ENCODE measurements around the gene PLXDC2.
"Not testable (repeated sequence)": the region's sequence is repeated elsewhere in the genome, so short reads cannot be mapped to it uniquely, and the experiment has no call there.

The PLXDC2 gene

DNA sequence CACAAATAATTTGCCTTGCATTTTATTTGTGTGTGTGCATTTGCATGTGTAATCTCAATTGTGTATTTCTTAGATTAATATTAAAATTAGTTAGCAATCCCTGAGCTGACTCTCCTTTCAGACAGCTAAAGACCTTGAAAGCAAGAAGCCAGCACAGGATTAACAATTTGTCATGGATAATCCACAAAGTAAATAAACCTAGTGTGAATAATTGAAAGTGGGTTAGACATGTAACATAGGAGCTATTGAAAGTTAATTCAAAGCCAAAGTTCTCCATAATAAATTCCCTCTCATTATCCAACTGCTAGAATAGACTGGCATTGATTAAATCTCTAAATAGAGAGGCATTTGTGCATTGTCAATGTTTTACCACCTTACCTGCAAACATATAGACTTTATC lies 326.1 kb downstream of the PLXDC2 start:
- DNase-seq, result no peak

DNA sequence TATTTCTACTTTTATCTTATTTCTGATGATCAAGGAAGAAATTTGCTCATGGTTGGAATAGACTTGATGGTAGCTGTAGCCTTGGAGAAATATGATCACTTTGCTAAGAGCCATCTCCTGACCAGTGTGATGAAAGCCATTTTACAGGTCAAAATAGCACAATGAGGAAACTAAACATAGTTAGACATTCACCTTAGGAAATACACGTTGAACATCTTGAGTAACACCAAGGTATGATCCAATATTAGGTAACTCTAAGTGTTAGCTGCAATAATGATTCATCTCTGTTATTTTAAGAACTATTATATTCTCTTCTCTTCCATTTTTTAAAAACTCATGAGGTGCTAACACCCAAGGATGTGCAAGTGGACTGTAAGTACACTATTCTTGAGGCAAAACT lies 328.0 kb downstream of the PLXDC2 start:
- no peak for DNase-seq

DNA sequence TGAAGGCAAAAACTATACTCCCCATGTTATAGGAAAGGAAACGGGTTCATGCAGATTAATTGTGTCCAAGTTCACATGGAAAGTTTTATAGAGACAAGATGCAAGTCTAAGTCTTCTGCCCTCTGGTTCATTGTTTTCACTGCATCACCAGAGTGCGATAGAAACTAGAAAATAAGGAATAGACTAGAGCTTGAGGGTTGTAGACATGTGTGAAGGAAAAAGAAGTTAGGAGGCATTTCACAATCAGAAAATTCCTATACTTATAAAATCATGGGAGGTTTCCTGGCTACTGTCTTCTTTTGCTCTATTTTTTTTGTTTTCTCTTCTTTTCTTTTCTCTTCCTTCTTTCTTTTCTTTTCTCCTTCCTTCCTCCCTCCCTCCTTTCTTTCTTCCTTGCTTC lies 329.8 kb downstream of the PLXDC2 start:
- DNase-seq, result no peak

DNA sequence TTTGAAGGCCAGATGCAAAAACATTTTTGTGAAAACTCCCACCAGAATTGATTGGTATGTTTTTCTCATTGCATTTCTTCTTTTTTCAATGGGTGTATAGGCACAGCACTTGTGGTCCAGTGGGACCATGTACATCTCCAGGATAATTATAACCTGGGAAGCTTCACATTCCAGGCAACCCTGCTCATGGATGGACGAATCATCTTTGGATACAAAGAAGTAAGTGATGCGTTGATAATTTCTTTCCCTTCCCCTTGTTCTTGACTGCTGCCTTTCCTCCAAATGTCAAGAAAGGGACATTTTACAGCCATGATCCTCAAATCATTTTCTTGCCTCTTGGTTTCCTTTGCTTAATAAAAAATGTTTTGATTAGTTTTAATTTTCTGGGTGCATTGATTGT lies 331.5 kb downstream of the PLXDC2 start:
- DNase-seq, result no peak

GRCh38 chr10:20156511-20156910 lies 340.3 kb downstream of the PLXDC2 start:
- no peak for DNase-seq

DNA sequence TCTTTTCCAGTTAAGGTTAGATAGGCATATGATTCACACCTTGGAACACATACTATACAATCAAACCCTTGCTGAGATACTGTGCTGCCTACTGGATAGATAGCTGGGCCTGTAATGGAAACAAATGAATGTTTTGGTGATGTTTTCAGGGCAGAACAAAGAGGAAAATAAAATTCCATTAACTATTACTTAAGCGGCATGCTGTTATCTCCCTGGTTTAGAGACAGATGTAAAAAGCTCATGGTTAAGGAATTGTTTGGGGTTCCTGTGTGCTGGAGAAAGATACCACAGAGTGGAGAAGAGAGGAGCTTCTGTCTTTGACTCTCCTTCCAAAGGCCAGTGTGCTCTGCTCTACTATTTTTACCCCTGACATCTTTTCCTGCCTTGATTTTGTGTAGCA lies 341.1 kb downstream of the PLXDC2 start:
- DNase-seq, result no peak

DNA sequence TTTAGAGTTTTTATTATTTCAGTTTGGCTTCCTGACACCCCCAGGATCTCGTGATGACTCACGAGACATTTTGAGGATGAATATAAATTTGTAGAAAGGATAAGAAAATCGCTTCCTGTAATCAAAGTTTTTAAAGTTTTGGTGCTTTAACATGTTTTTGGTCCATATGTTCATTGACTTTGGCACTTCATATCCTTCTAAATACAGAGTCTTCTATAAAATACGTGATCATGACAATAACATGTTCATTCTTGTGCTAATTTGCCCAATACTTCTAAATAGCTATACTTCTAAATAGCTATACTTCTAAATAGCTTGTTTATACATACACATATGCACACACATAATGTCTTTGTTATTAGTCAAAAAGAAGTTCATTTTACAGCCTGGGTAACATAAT lies 341.9 kb downstream of the PLXDC2 start:
- no peak for DNase-seq

GRCh38 chr10:20162123-20162522 lies 345.9 kb downstream of the PLXDC2 start:
- no peak for DNase-seq

- no peak for DNase-seq
Measured at GRCh38 chr10:20166096-20166675, 350.0 kb downstream of the PLXDC2 start.

- DNase-seq, result no peak
Measured at GRCh38 chr10:20170661-20171060, 354.4 kb downstream of the PLXDC2 start.

DNA sequence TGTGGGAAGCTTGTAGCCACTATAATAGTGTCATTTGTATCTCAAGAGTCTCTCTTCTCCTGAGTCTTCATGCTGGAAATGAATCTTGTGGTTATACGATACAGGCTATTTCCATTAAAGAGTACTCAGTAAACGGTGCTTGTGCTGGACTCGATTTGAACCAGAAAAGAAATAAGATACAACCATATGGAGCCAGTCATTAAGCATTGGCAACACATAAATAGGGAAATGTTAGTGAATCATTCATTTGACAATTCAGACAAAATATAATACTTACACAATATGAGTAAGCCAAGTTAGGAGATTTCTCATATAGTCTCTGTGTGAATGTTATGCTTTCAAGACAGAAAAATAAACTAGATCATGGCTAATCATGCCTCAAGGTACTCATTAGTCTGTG lies 356.8 kb downstream of the PLXDC2 start:
- no peak for DNase-seq

- no peak for DNase-seq
Measured at GRCh38 chr10:20175719-20176118, 359.5 kb downstream of the PLXDC2 start.

DNA sequence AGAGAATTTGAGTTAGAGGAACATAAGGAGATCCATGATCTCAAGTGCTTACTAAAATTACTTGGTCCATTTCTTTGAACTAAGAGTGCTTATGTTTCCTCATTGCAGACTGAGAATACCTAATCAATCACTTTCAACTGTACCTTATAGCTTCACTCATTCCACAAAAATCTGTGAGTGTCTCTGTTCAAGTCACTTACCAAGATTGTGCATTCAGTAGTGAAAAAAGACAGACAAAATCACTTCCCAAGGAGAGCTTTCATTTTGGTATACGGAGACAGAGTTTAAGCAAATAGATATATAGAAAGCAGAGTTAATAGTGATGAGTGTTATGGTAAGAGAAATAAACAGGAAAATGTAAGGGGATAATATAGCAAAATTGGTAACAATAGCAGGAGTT lies 364.5 kb downstream of the PLXDC2 start:
- DNase-seq, result no peak

DNA sequence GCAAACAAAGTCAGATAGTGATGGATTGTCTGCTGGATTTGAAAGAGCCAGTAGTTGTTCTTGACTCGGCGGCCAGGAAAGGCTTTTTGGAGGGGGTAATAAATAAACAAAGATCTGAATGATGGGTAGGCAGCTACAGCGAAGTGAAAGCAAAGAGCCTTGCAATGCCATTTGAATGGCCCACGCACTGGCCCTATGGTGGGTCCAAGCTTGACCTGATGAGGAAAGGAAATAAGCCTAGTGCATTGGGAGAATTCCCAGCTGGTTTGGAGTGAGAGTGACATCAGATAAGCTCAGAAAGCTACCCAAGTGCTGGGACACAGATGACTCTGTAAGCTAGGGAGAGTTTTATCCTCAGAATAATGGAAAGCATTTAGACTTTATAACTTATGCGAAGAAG lies 365.2 kb downstream of the PLXDC2 start:
- no peak for DNase-seq

- no peak for DNase-seq
Measured at GRCh38 chr10:20185116-20185515, 368.9 kb downstream of the PLXDC2 start.

- not testable (repeated sequence) for DNase-seq
Measured at GRCh38 chr10:20191392-20191791, 375.2 kb downstream of the PLXDC2 start.

GRCh38 chr10:20195076-20195475 lies 378.8 kb downstream of the PLXDC2 start:
- no peak for DNase-seq

DNA sequence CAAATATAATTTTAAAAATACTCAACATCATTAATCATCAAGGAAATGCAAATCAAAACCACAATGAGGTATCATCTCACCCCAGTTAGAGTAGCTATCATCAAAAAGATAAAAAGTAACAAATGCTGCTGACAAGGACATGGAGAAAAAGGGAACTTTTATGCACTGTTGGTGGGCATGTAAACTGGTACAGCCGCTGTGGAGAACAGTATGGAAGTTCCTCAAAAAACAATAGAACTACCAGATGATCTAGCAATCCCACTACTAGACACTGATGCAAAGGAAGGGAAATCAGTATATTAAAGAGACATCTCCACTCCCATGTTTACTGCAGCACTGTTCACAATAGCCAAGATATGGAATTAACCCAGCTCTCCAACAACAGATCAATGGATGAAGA lies 384.5 kb downstream of the PLXDC2 start:
- no peak for DNase-seq

DNA sequence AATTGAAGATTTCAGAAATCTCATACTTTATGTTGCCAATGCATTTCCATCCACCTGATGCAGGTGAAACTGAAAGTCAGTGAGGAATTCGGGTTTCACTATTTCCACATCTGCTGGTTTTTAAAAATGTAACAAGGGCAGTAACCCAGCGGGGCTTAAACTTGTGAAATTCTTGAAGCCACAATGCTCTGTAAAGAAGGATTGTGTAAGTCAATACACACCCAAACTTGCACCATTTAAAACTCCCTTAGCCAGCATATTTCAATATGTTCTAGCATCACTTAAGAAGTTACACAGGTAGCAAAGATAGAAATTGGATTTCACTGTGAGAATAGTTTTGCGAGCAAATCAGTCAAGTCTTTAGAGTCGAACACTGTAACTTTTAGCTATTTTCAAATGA lies 386.1 kb downstream of the PLXDC2 start:
- no peak for DNase-seq

DNA sequence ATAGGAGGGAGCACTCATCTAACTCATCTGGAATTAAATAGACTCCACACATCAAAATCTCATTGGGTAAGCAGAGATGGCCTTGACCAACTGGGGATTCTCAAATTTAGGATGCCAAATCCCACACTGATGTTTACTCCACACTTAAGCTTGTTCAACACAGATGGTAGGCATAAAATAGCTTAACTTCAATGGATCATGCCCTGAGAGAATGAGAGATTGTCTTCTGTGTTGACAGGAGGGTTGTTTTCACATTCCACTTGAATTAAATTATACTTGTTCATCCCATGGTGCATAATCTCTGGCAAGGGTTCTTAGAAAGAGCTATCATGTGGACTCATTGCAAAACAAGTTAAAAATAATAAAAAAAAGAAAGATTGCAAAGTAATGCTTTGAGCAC lies 391.4 kb downstream of the PLXDC2 start:
- DNase-seq, result no peak

DNA sequence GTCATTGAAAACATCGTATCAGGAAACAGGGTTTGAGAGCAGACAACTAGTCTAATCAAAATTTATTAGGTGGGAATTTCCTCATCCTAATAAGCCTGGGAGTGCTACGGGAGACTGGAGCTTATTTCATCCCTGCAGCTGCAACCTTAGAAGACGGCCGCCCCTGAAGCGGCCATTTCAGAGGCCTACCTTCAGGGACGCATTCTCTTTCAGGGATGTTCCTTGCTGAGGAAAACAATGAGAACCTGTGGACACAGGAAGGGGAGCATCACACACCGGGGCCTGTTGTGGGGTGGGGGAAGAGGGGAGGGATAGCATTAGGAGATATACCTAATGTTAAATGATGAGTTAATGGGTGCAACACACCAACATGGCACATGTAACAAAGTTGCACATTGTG lies 392.9 kb downstream of the PLXDC2 start:
- not testable (repeated sequence) for DNase-seq

GRCh38 chr10:20215547-20216152 lies 399.4 kb downstream of the PLXDC2 start:
- DNase-seq, result no peak

GRCh38 chr10:20221356-20221755 lies 405.1 kb downstream of the PLXDC2 start:
- no peak for DNase-seq

DNA sequence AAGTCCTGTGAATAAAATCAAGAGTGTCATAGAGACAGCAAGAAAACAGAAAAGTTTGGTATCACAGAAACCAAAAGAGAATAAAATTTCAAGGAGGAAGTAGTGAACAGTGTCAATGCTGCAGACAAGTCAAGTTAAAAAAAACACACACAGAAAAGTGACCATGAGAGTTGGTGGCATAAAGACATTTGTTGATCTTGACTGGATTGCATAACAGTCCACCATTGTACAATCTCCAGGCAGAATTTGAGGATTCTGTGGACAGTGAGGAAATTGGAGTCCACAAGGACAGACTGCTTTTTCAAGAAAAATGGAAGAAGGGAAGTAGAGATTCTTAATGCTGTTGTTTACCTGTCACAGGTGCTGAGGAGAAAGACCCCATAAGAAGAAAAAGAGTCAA lies 412.5 kb downstream of the PLXDC2 start:
- no peak for DNase-seq

DNA sequence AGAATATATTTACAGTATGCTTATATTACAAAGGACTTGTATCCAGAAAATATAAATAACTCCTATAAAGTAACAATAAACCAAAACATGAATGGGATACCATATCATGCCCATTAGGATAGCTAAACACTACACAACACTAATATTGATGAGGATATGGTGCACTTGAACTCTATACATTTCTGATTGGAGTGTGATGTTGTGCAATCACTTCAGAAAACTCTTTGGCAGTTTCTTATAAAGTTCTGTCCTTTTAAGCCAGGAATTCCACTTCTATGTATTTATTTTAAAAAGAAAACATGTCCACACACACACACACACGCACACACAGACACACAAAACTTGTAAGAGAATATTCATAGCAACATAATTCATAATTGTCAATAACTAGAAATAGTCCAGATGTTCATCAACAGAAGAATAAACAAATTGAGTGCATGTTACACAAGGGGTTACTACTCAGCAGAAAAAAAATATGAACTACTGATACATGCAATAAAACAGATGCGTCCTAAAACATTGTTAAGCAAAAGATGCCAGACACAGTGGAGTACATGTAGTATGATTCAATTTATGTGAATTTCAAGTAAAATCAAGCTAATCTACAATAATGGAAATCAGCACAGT lies 416.0 kb downstream of the PLXDC2 start:
- DNase-seq, result no peak

Measured in stimulated activated naive CD4-positive, alpha-beta T cell (primary cell).